Neural progenitor cell (in vitro differentiated cells): ENCODE data around the gene AASDHPPT.

Experiments
- CTCF ChIP-seq: fragments of 200-600 bp; sonication (generic); IDR thresholded peaks from 2 replicates; pipeline ENCODE4 v1.5.1; 2017; ENCODE audit warnings: antibody characterized with exemption, mild to moderate bottlenecking
- EZH2phosphoT487 ChIP-seq: fragments of 200-600 bp; sonication (generic); IDR thresholded peaks from 2 replicates; pipeline ENCODE4 v1.6.1; 2017; ENCODE audit warnings: antibody characterized with exemption

- no peak for TF ChIP-seq CTCF
- no peak for TF ChIP-seq EZH2phosphoT487
Measured at GRCh38 chr11:106061249-106061784, 16.1 kb upstream of the AASDHPPT start.
